Measurements from ENCODE around the gene TRIM33.

DNA sequence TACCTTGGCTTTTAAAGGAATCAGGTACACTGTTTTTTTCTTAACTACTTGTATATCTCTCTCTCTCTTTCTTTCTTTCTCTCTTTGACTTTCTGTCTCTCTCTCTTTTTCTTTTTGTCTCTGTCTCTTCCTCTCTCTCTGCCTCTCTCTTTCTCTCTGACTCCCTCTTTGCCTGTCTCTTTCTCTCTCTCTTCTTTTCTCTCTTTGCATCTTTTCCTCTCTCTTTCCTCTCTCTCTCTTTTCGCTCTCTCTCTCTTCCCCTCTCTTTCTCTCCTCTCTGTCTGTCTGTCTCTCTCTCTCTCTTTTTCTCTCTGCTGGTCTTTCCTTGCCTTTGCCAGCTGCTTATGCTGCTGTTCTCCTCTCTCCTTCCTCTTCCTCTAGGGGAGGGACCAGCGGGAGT, 143.2 kb downstream of the TRIM33 start:
- TF ChIP-seq, protein P1, sequence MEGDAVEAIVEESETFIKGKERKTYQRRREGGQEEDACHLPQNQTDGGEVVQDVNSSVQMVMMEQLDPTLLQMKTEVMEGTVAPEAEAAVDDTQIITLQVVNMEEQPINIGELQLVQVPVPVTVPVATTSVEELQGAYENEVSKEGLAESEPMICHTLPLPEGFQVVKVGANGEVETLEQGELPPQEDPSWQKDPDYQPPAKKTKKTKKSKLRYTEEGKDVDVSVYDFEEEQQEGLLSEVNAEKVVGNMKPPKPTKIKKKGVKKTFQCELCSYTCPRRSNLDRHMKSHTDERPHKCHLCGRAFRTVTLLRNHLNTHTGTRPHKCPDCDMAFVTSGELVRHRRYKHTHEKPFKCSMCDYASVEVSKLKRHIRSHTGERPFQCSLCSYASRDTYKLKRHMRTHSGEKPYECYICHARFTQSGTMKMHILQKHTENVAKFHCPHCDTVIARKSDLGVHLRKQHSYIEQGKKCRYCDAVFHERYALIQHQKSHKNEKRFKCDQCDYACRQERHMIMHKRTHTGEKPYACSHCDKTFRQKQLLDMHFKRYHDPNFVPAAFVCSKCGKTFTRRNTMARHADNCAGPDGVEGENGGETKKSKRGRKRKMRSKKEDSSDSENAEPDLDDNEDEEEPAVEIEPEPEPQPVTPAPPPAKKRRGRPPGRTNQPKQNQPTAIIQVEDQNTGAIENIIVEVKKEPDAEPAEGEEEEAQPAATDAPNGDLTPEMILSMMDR (conservative IDR thresholded peaks at IDR 0.05) = no peak
- no peak for TF ChIP-seq ZFX (IDR thresholded peaks at IDR 0.05)
